Neural cell (in vitro differentiated cells): ENCODE data around the gene ACAD11. TPM values are rescaled to one million over a fixed set of nuclear protein-coding genes. Genes with fewer than 3 reads are reported as not detected.

ENCODE experiments used
- H2AFZ ChIP-seq: fragments of 200-600, 300-800 bp; sonication (generic), shearing (Covaris generic); 2 replicates; pipeline ENCODE4 v1.6.0; 2014; ENCODE audit warnings: low read depth, mild to moderate bottlenecking, antibody characterized with exemption, low read length, moderate library complexity
- H3F3A ChIP-seq: fragments of 200-600 bp; shearing (Covaris generic); 2 replicates; pipeline ENCODE4 v1.6.1; 2016; ENCODE audit warnings: mild to moderate bottlenecking, moderate library complexity, mixed read lengths, antibody characterized with exemption, low read length; ENCODE audit not compliant: insufficient read depth, poor library complexity, severe bottlenecking
- H3K27ac ChIP-seq: fragments of 200-600, 300-800 bp; sonication (generic), shearing (Covaris generic); 2 replicates; pipeline ENCODE4 v1.5.1; 2014; ENCODE audit warnings: mild to moderate bottlenecking, low read length, moderate library complexity
- H3K27me3 ChIP-seq: fragments of 300-800, 200-600 bp; sonication (generic), shearing (Covaris generic); 2 replicates; pipeline ENCODE4 v1.6.0; 2014; ENCODE audit warnings: mild to moderate bottlenecking, low read depth, low read length, moderate library complexity; ENCODE audit not compliant: insufficient read depth
- H3K36me3 ChIP-seq: fragments of 300-800, 200-600 bp; sonication (generic), shearing (Covaris generic); 2 replicates; pipeline ENCODE4 v1.5.1; 2014; ENCODE audit warnings: mild to moderate bottlenecking, antibody characterized with exemption, low read length, moderate library complexity; ENCODE audit not compliant: insufficient read depth
- H3K4me2 ChIP-seq: fragments of 300-800, 200-600 bp; sonication (generic), shearing (Covaris generic); 2 replicates; pipeline ENCODE4 v1.6.0; 2014; ENCODE audit warnings: mild to moderate bottlenecking, low read length
- H3K4me3 ChIP-seq: fragments of 300-800, 200-600 bp; sonication (generic), shearing (Covaris generic); 2 replicates; pipeline ENCODE4 v1.5.1; 2014; ENCODE audit warnings: mild to moderate bottlenecking, low read length, moderate library complexity
- H3K79me2 ChIP-seq: fragments of 200-600 bp; shearing (Covaris generic); replicated peaks from 2 replicates; pipeline ENCODE4 v1.6.0; 2014; ENCODE audit warnings: mild to moderate bottlenecking, low read length, moderate library complexity; ENCODE audit not compliant: insufficient read depth
- H3K9ac ChIP-seq: fragments of 300-800, 200-600 bp; sonication (generic), shearing (Covaris generic); 2 replicates; pipeline ENCODE4 v1.6.1; 2016; ENCODE audit warnings: mild to moderate bottlenecking, low read length, mixed read lengths
- H3K9me2 ChIP-seq: fragments of 200-600 bp; shearing (Covaris generic); 2 replicates; pipeline ENCODE4 v1.6.1; 2016; ENCODE audit warnings: mild to moderate bottlenecking, low read length, mixed read lengths; ENCODE audit not compliant: insufficient read depth
- H3K9me3 ChIP-seq: fragments of 200-600, 300-800 bp; sonication (generic), shearing (Covaris generic); 2 replicates; pipeline ENCODE4 v1.6.1; 2016; ENCODE audit warnings: mild to moderate bottlenecking, mixed run types, low read length, moderate library complexity, mixed read lengths
- H4K20me1 ChIP-seq: fragments of 200-600 bp; shearing (Covaris generic); 2 replicates; pipeline ENCODE4 v1.6.1; 2016; ENCODE audit warnings: mild to moderate bottlenecking, mixed run types; ENCODE audit not compliant: insufficient read depth
- EP300 ChIP-seq: fragments of 450-650 bp; conservative IDR thresholded peaks from 2 replicates; pipeline ENCODE4 v1.6.1; 2014; ENCODE audit warnings: antibody characterized with exemption, mild to moderate bottlenecking, moderate library complexity; ENCODE audit not compliant: poor library complexity, severe bottlenecking
- EZH2 ChIP-seq: fragments of 200-600, 300-800 bp; shearing (Covaris generic), sonication (generic); IDR thresholded peaks from 2 replicates; pipeline ENCODE4 v1.6.1; 2014; ENCODE audit warnings: antibody characterized with exemption, low read length, borderline replicate concordance, mild to moderate bottlenecking; ENCODE audit not compliant: insufficient read depth, poor library complexity, severe bottlenecking
- MXI1 ChIP-seq: fragments of 450-650 bp; conservative IDR thresholded peaks from 2 replicates; pipeline ENCODE4 v1.6.1; 2014; ENCODE audit warnings: antibody characterized with exemption, mild to moderate bottlenecking; ENCODE audit not compliant: poor library complexity, severe bottlenecking
- POLR2AphosphoS5 ChIP-seq: IDR thresholded peaks from 2 replicates; pipeline ENCODE4 v1.6.1; 2012
- RAD21 ChIP-seq: fragments of 450-650 bp; conservative IDR thresholded peaks from 2 replicates; pipeline ENCODE4 v1.6.1; 2014; ENCODE audit warnings: antibody characterized with exemption, mild to moderate bottlenecking, moderate library complexity
- REST ChIP-seq: IDR thresholded peaks from 2 replicates; pipeline ENCODE4 v1.6.1; 2012; ENCODE audit warnings: borderline replicate concordance
- SMC3 ChIP-seq: fragments of 450-650 bp; conservative IDR thresholded peaks from 2 replicates; pipeline ENCODE4 v1.6.1; 2014; ENCODE audit warnings: antibody characterized with exemption, mild to moderate bottlenecking, moderate library complexity; ENCODE audit not compliant: poor library complexity
- TAF1 ChIP-seq: IDR thresholded peaks from 2 replicates; pipeline ENCODE4 v1.6.1; 2012; ENCODE audit warnings: low read depth
- polyA plus RNA-seq: library from polyadenylated mRNA; depleted of rRNA; stranded (reverse); fragments of >200 nt; gene quantifications from 2 replicates; pipeline ENCODE4 v1.2.3, GENCODE V29; 2014
- TF ChIP-seq, protein P1 (sequence below): fragments of 450-650 bp; IDR thresholded peaks from 2 replicates; pipeline ENCODE4 v1.5.1; 2014; ENCODE audit warnings: antibody characterized with exemption, mild to moderate bottlenecking, moderate library complexity; ENCODE audit not compliant: poor library complexity, severe bottlenecking

The ACAD11 gene
- polyA plus RNA-seq, 1 donor from 2014 or later: 19.2 TPM

DNA sequence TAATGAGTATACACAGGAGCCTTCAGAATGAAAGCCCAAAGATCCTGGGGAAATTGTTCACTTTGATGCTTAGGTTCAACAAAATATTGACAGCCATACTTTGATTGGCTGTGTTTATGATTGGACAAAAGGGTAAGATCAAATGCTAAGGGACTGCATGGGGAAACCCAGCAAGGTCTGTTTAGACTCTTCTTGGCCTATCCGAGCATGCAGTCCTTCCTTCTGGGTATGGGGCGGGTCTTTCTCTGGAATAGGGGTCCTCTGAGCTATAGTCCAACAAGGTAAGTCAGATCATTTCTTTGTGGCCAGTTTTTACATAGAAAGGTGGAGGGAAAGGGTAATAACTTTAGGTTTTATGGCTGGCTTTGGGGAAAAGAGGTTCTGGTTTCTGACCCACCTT lies 115.5 kb downstream of the ACAD11 start (continued):
- TF ChIP-seq, protein P1, sequence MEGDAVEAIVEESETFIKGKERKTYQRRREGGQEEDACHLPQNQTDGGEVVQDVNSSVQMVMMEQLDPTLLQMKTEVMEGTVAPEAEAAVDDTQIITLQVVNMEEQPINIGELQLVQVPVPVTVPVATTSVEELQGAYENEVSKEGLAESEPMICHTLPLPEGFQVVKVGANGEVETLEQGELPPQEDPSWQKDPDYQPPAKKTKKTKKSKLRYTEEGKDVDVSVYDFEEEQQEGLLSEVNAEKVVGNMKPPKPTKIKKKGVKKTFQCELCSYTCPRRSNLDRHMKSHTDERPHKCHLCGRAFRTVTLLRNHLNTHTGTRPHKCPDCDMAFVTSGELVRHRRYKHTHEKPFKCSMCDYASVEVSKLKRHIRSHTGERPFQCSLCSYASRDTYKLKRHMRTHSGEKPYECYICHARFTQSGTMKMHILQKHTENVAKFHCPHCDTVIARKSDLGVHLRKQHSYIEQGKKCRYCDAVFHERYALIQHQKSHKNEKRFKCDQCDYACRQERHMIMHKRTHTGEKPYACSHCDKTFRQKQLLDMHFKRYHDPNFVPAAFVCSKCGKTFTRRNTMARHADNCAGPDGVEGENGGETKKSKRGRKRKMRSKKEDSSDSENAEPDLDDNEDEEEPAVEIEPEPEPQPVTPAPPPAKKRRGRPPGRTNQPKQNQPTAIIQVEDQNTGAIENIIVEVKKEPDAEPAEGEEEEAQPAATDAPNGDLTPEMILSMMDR: no peak

- Histone ChIP-seq H3K79me2 (no peaks in the 10 kb centered on the region), H3F3A (no peaks in the 10 kb centered on the region), H3K27me3 (no peaks in the 10 kb centered on the region), H3K27ac (no peak overlapping the region), H4K20me1 (no peaks in the 10 kb centered on the region), H3K9me3 (no peaks in the 10 kb centered on the region), H3K36me3 (peaks cover 4% of the 10 kb centered on the region), H2AFZ (no peak overlapping the region), H3K4me2 (no peak overlapping the region), H3K4me3 (no peak overlapping the region), H3K9ac (no peak overlapping the region), H3K9me2 (no peaks in the 10 kb centered on the region)
- TF ChIP-seq RAD21 (no peak), SMC3 (no peak), POLR2AphosphoS5 (no peak), REST (no peak), MXI1 (no peak), EZH2 (no peak), EP300 (no peak), TAF1 (no peak)
- TF ChIP-seq, protein P1: no peak
These were observed 116.4 kb downstream of the ACAD11 start for GRCh38 chr3:132543011-132543739.
